PC-3 (cell line): ENCODE results near the gene ZNF524.

Source experiments
- EZH2 ChIP-seq: fragments of 300-600 bp; sonication (generic); IDR thresholded peaks from one replicate; pipeline ENCODE4 v1.6.1; 2017; ENCODE audit warnings: antibody characterized with exemption, mild to moderate bottlenecking, low read length; ENCODE audit not compliant: unreplicated experiment
- EZH2phosphoT487 ChIP-seq: fragments of 300-600 bp; sonication (generic); IDR thresholded peaks from 2 replicates; pipeline ENCODE4 v1.6.1; 2018; ENCODE audit warnings: mild to moderate bottlenecking, antibody characterized with exemption, low read length, borderline replicate concordance
- TF ChIP-seq, protein P1 (sequence below): fragments of 300-600 bp; sonication (generic); conservative IDR thresholded peaks from 2 replicates; pipeline ENCODE4 v1.5.1; 2017; ENCODE audit warnings: antibody characterized with exemption, low read depth, mild to moderate bottlenecking, low read length

DNA sequence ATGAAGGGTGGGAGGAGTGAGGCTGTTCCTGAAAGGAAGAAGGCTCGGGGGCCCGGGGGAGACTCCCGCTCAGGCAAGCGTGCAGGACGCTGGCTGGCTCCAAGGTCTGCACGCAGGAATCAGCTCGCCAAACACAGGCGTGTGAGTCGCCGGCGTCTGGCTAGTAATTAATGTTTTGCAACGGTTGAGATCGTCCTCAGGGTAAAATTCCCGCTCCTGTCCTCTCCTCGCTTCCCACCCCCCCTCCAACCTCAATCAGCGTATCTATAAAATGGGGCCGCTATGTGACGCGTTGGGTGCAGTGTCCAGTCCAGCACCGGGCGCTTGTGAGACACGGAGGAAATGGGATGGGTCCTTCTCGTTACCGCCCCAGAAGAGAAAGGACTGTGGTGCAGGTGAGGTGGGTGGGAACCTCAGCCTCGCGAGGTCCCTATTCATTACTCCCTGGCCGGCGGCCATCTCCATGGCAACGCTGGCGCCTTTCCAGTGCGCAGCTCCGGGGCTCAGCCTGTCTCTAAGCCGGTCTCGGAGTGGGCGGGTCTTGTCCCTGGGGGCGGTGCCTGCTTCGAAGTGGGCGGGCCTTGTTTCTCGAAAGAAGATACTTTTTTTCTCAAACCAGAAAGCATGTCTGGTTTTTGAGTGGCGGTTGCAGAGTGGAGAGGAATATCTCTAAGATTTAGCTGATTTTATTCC lies 13.0 kb upstream of the ZNF524 start:
- TF ChIP-seq, protein P1, sequence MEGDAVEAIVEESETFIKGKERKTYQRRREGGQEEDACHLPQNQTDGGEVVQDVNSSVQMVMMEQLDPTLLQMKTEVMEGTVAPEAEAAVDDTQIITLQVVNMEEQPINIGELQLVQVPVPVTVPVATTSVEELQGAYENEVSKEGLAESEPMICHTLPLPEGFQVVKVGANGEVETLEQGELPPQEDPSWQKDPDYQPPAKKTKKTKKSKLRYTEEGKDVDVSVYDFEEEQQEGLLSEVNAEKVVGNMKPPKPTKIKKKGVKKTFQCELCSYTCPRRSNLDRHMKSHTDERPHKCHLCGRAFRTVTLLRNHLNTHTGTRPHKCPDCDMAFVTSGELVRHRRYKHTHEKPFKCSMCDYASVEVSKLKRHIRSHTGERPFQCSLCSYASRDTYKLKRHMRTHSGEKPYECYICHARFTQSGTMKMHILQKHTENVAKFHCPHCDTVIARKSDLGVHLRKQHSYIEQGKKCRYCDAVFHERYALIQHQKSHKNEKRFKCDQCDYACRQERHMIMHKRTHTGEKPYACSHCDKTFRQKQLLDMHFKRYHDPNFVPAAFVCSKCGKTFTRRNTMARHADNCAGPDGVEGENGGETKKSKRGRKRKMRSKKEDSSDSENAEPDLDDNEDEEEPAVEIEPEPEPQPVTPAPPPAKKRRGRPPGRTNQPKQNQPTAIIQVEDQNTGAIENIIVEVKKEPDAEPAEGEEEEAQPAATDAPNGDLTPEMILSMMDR, result no peak
- TF ChIP-seq EZH2 (no peak), EZH2phosphoT487 (no peak)
